ENCODE measurements around the gene TMEM86A.

The TMEM86A gene

DNA sequence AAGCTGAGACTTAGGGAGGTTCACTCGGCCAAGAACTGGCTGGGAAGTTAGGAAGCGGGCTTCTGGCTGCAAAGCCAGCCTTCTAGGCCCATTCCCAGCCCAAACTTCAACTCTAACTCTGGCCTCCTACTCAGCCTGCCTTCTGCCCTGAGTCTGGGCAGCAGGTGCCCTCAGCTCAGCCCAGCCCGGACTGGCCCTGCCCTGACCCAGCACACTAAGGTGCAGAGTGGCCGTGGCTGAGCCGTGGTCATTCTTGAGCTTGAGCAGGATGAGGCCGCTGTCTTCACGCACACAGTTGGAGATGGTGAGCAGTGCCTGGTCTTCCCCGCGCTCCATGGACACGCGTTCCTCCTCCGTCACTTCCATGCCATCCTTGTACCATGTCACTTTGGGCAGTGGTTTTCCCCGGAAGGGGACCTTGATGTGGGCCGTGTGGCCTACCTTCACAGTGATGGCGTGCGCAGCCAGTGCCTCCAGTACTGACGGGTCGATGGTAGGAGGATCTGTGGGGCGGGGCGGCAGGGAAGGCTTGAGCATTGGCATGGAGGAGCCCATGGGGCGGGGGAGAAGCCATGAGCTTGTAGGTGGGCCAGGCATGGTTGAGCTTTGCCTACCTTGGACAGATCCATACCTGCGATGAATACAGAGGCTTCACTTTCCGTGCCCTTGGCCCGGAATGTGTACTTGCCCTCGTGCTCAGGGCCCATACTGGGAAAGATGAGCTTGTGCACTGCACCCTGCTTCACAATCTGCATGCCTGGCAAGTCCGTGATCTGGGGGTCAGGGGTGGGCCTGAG, 15.3 kb downstream of the TMEM86A start:
- TF ChIP-seq, protein P1, sequence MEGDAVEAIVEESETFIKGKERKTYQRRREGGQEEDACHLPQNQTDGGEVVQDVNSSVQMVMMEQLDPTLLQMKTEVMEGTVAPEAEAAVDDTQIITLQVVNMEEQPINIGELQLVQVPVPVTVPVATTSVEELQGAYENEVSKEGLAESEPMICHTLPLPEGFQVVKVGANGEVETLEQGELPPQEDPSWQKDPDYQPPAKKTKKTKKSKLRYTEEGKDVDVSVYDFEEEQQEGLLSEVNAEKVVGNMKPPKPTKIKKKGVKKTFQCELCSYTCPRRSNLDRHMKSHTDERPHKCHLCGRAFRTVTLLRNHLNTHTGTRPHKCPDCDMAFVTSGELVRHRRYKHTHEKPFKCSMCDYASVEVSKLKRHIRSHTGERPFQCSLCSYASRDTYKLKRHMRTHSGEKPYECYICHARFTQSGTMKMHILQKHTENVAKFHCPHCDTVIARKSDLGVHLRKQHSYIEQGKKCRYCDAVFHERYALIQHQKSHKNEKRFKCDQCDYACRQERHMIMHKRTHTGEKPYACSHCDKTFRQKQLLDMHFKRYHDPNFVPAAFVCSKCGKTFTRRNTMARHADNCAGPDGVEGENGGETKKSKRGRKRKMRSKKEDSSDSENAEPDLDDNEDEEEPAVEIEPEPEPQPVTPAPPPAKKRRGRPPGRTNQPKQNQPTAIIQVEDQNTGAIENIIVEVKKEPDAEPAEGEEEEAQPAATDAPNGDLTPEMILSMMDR (IDR thresholded peaks at IDR 0.05): no peak

DNA sequence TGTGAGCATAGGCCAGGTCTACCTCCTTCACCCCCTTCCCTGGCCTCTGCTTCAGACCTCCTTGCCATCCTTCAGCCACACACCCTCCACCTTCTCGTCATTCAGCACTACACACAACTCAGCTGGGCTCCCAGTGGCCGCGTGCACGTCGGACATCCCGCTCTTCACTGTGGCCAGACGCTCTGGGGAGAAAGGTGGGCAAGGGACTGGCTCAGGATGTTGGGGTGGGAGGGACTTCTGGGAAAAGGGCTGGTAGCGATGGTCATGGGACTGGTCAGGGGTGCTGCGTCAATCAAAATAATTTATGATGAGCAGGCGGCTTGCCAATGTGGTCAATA, 15.8 kb downstream of the TMEM86A start:
- TF ChIP-seq, protein P1 (IDR thresholded peaks at IDR 0.05): no peak

DNA sequence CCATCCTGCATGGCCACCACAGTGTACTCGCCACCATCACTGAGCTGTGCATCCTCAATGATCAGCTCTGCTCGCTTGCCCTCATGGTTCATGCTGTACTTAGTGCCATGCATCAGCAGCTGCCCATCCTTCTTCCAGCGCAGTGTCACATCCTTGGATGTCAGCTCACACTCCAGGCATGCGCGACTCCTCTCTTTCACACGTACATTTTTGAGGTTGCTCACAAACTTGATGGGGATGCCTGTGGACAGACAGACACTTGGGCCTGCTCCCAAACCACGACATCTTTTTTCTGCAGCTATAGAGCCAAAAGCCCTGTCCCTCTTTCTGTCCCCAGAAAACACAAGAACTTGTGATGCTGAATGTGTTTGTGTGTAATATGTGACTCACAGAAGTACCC, 16.9 kb downstream of the TMEM86A start:
- TF ChIP-seq, protein P1 (IDR thresholded peaks at IDR 0.05): no peak

DNA sequence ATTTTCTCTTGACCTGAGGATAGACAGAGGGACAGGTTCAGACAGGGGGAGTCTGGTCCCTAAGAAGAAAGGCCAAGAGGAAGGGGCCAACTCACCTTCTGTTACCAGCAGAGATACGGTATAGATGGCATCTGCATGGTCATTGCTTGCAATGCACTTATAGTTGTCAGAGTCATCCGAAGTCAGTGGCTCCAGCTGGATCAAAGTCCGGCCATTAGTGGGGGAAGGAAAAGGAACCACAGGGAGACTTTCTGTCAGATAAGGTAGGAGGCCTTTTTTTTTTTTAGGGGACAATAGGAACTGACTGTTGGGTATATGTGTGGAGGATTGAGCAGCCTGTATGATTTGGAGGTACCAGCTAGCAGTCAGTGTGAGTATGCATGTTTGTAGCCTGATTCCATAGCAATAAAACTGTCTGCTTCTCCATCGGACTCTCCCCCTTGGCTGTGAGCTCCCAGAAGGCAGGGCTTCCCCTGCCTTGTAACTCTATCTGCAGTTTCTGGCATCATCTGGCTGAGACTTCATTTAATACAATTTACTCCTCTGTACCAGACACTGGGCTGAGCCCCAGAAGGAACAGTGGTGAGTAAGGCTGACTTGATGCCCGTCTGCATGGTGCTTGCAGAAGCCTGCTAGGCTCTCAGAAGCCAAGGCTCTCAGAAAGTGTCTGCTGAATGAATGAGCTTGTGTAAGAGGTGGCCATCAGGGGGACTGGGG, 21.7 kb downstream of the TMEM86A start:
- TF ChIP-seq, protein P1 (IDR thresholded peaks at IDR 0.05): no peak

DNA sequence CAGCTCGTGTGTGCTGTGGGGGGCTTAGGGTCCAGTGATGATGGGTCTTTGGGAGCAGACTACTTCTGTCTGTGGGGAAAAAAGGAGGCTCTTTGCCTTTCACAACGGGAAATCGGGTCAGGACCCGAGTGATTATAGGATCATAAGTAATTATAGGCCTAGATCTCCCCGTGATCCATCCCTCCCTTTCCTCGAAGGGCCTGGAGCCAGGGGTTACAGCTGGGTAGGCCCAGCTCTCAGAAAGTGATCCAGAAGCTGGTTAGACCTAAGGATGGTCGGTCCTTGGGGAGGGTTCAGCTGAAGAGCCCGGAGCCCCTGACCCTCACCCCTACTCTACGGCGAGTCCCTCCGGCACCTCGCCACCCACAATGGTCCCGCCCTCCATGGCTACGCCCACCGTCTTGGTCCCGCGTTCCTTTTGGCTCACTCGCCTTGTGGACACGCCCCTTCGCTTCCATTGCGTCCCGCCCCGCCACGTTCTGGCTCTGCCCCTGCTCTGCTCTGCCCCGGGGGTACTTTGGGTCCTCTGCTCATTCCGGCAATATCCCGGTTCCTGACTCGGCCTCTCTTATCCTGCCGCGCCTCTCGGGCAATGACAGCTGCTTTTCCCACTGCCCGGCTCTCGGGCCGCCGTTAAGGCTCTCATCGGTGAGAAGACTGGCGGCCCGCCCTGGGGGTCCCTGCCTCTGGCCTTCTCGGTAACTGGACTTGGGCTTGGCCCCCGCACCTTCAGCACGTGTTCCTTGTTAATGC, 22.4 kb downstream of the TMEM86A start:
- TF ChIP-seq, protein P1 (IDR thresholded peaks at IDR 0.05): no peak

DNA sequence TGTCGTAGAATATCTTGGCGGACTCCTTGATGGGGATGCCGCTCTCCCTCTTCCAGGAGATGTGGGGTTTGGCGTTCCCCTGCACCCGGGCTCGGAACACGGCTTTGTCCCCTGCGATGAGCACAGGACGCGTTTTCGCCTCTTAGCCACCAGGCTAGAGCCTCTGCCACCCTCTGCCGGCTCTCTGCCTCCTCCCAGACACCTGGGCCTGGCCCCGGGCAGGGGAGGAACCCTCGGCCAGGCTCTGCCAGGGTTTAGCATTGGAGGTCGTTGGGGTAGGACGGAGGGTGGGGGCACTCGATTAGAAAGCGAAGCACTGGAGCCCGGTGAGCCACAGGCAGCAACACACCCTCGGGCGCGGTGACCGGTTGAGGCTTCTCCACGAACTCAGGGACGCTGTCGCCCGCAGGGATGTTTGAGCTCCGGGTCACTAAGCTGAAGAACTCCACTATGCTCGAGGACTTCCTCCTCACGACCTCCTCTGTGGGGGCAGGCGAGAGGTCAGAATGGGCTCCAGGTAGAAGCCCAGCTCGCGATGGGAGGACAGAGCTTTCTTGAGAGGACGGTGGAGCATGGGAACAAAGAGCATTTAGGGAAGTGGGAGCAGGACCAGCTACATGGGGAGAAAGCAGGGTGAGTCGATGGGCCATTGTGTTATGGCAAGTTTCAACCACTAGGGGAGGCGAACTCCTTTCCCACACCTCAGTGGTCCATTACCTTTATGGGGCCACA, 23.1 kb downstream of the TMEM86A start:
- TF ChIP-seq, protein P1 (IDR thresholded peaks at IDR 0.05): peak; percentile 59

DNA sequence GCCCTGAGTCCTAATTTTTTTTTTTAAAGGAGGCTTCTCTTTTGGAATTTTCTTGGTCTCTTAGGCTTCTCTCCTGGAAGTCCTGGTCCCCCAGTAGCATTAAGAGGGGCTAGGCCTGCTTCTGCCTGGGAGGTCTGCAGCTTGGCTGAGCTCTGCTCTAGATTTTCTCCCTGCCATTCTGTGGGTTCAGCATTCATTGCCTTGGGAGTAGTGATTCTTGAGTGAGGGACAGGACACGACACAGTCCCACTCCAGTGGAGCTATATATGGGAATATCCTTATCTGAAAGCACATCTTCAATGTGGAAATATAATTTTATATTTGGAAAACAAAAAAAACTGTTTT, 23.7 kb downstream of the TMEM86A start:
- TF ChIP-seq, protein P1 (IDR thresholded peaks at IDR 0.05): 0 out of 2 replicates have a peak, but pooled peaks have one; percentile 28

Measured in LNCAP (cell line).